Measurements from ENCODE around the gene ENG.

The ENG gene

GRCh38 chr9:127765418-127765817 is 89.0 kb downstream of the ENG start:
- no peaks in the 10 kb centered on the region for H4K20me1 ChIP-seq (ENCODE audit: insufficient read depth, low read length)

More at GRCh38 chr9:127765418-127765817, 89.0 kb downstream of the ENG start:
- no peak overlapping the region for H3K4me2 ChIP-seq (ENCODE audit: insufficient read depth, low read length)
- H2AFZ ChIP-seq (ENCODE audit: low read depth, low read length) = no peak overlapping the region
- no peaks in the 10 kb centered on the region for H3K36me3 ChIP-seq (ENCODE audit: insufficient read depth, low read length)
- no peak overlapping the region for H3K27ac ChIP-seq (ENCODE audit: low read length)
- ATAC-seq (ENCODE audit: insufficient read depth, low read depth) = no peak
- no peak for TF ChIP-seq CTCF (IDR thresholded peaks at IDR 0.05; ENCODE audit: borderline replicate concordance, extremely low read depth, low read length, poor library complexity, severe bottlenecking)
- TF ChIP-seq EZH2 (IDR thresholded peaks at IDR 0.05; ENCODE audit: borderline replicate concordance, low read depth, low read length, severe bottlenecking) = no peak
- H3K4me1 ChIP-seq (ENCODE audit: insufficient read depth, low read length) = peaks cover 18% of the 10 kb centered on the region
- H3K9me3 ChIP-seq (ENCODE audit: insufficient read depth, low read length, severe bottlenecking) = no peaks in the 10 kb centered on the region
- H3K4me3 ChIP-seq (ENCODE audit: low read depth in 1 of 2, low read length in 2 of 2) = no peak overlapping the region
- H3K27me3 ChIP-seq (ENCODE audit: insufficient read depth, low read length, poor library complexity) = no peaks in the 10 kb centered on the region
- DNase-seq = no peak
- H3K79me2 ChIP-seq (ENCODE audit: insufficient read depth, low read length) = no peaks in the 10 kb centered on the region
- H3K9ac ChIP-seq (ENCODE audit: low read depth, low read length) = no peak overlapping the region

Measured in DND-41 (cell line).